NCI-H2029 treated with DMSO at 0.1 percent for 48 hours (cell line): ENCODE results near the gene UTP11.
"Not testable (repeated sequence)": the region's sequence is repeated elsewhere in the genome, so short reads cannot be mapped to it uniquely, and the experiment has no call there.

Source experiments
- DNase-seq: peaks from one replicate; lab custom pipeline; 2025; lab: John Stamatoyannopoulos, UW

UTP11 gene

GRCh38 chr1:38027201-38028104 lies 14.9 kb downstream of the UTP11 start:
- DNase-seq, result no peak

GRCh38 chr1:38028105-38028591 lies 15.6 kb downstream of the UTP11 start:
- DNase-seq, result no peak

- DNase-seq, result no peak
Measured at GRCh38 chr1:38028671-38029070, 16.1 kb downstream of the UTP11 start.

GRCh38 chr1:38029081-38029681 lies 16.6 kb downstream of the UTP11 start:
- DNase-seq, result no peak

GRCh38 chr1:38029685-38030511 lies 17.4 kb downstream of the UTP11 start:
- DNase-seq, result no peak

- no peak for DNase-seq
Measured at GRCh38 chr1:38030596-38031512, 18.3 kb downstream of the UTP11 start.

GRCh38 chr1:38031513-38031866 lies 19.0 kb downstream of the UTP11 start:
- DNase-seq, result no peak

- DNase-seq, result not testable (repeated sequence)
Measured at GRCh38 chr1:38032992-38033391, 20.5 kb downstream of the UTP11 start.

GRCh38 chr1:38034871-38035270 lies 22.3 kb downstream of the UTP11 start:
- no peak for DNase-seq

GRCh38 chr1:38037221-38037939 lies 24.8 kb downstream of the UTP11 start:
- DNase-seq, result no peak

GRCh38 chr1:38038861-38039260 lies 26.3 kb downstream of the UTP11 start:
- no peak for DNase-seq

- DNase-seq, result no peak
Measured at GRCh38 chr1:38039331-38040088, 27.0 kb downstream of the UTP11 start.

- DNase-seq, result no peak
Measured at GRCh38 chr1:38041936-38042834, 29.7 kb downstream of the UTP11 start.

GRCh38 chr1:38043036-38043747 lies 30.7 kb downstream of the UTP11 start:
- DNase-seq, result no peak

- no peak for DNase-seq
Measured at GRCh38 chr1:38044221-38045215, 32.0 kb downstream of the UTP11 start.

- peak; percentile 56 for DNase-seq
Measured at GRCh38 chr1:38045401-38046332, 33.1 kb downstream of the UTP11 start.
